Smooth muscle cell (in vitro differentiated cells): Measurements from ENCODE around the gene PRKAG2. TPM values are rescaled to one million over a fixed set of nuclear protein-coding genes. Genes with fewer than 3 reads are reported as not detected.

ENCODE experiments used
- DNase-seq: peaks from one replicate; lab custom pipeline; 2025; ENCODE audit not compliant: unreplicated experiment; lab: John Stamatoyannopoulos, UW
- H2AFZ ChIP-seq: fragments of 200-600 bp; sonication (generic); 2 replicates; pipeline ENCODE4 v1.6.0; 2016; ENCODE audit warnings: antibody characterized with exemption, low read depth, mild to moderate bottlenecking
- H3F3A ChIP-seq: fragments of 200-600 bp; sonication (generic); 2 replicates; pipeline ENCODE4 v1.6.0; 2017; ENCODE audit warnings: antibody characterized with exemption, low read depth
- H3K27ac ChIP-seq: fragments of 200-600 bp; sonication (generic); 2 replicates; pipeline ENCODE4 v1.5.1; 2016; ENCODE audit warnings: low read depth, mild to moderate bottlenecking
- H3K27me3 ChIP-seq: fragments of 200-600 bp; sonication (generic); 2 replicates; pipeline ENCODE4 v1.6.1; 2016; ENCODE audit warnings: low read depth, mild to moderate bottlenecking
- H3K36me3 ChIP-seq: fragments of 200-600 bp; sonication (generic); 2 replicates; pipeline ENCODE4 v1.5.1; 2016; ENCODE audit warnings: low read depth
- H3K4me1 ChIP-seq: fragments of 200-600 bp; sonication (generic); 2 replicates; pipeline ENCODE4 v1.5.1; 2016; ENCODE audit warnings: low read depth
- H3K4me2 ChIP-seq: fragments of 200-600 bp; sonication (generic); 2 replicates; pipeline ENCODE4 v1.6.0; 2016; ENCODE audit warnings: mild to moderate bottlenecking
- H3K4me3 ChIP-seq: fragments of 200-600 bp; sonication (generic); 2 replicates; pipeline ENCODE4 v1.5.1; 2016; ENCODE audit warnings: mild to moderate bottlenecking
- H3K79me2 ChIP-seq: fragments of 200-600 bp; sonication (generic); 2 replicates; pipeline ENCODE4 v1.6.0; 2016; ENCODE audit warnings: low read depth, mild to moderate bottlenecking
- H3K9ac ChIP-seq: fragments of 200-600 bp; sonication (generic); 2 replicates; pipeline ENCODE4 v1.6.0; 2016; ENCODE audit warnings: low read depth
- H3K9me3 ChIP-seq: fragments of 200-600 bp; sonication (generic); replicated peaks from 2 replicates; pipeline ENCODE4 v1.5.1; 2016; ENCODE audit warnings: low read depth
- H4K20me1 ChIP-seq: fragments of 200-600 bp; sonication (generic); 2 replicates; pipeline ENCODE4 v1.6.0; 2016; ENCODE audit warnings: low read depth
- CTCF ChIP-seq: fragments of 200-600 bp; sonication (generic); IDR thresholded peaks from 2 replicates; pipeline ENCODE4 v1.5.1; 2017; ENCODE audit warnings: borderline replicate concordance, mild to moderate bottlenecking, antibody characterized with exemption; ENCODE audit not compliant: insufficient read depth, poor library complexity, severe bottlenecking
- WGBS: methylation state at CpG from one replicate; pipeline ENCODE4 v1.1.7; 2016; ENCODE audit warnings: low lambda C conversion rate; 5-methylcytosine and 5-hydroxymethylcytosine counted together
- polyA plus RNA-seq: library from polyadenylated mRNA; unstranded; fragments of >200 nt; fragmentation: Nextera tagmentation; extraction: Ambion mirVana; gene quantifications from 2 replicates; pipeline ENCODE4 v1.2.1, GENCODE V29; 2016
- total RNA-seq: library from RNA; depleted of rRNA; stranded (reverse); fragments of >200 nt; gene quantifications from 2 replicates; pipeline ENCODE4 v1.2.3, GENCODE V29; 2014

Gene PRKAG2
- total and polyA plus RNA-seq, 2 experiments from 2014 or later: 3.5 to 3.9 TPM

GRCh38 chr7:151852486-151853396, 24.2 kb downstream of the PRKAG2 start:
- Histone ChIP-seq H3F3A (no peaks in the 10 kb centered on the region), H3K9ac (no peak overlapping the region), H3K27me3 (no peaks in the 10 kb centered on the region), H3K4me1 (no peaks in the 10 kb centered on the region), H4K20me1 (no peaks in the 10 kb centered on the region), H3K79me2 (no peaks in the 10 kb centered on the region), H2AFZ (no peak overlapping the region), H3K27ac (no peak overlapping the region), H3K4me3 (no peak overlapping the region), H3K36me3 (no peaks in the 10 kb centered on the region), H3K9me3 (no peaks in the 10 kb centered on the region), H3K4me2 (no peak overlapping the region)
- no peak for DNase-seq
- no peak for TF ChIP-seq CTCF
- 89% methylated on average over 19 of the region's 19 CpGs for WGBS

- H3K4me3 ChIP-seq: no peak overlapping the region
These were observed 25.1 kb downstream of the PRKAG2 start for GRCh38 chr7:151851782-151852181.

DNA sequence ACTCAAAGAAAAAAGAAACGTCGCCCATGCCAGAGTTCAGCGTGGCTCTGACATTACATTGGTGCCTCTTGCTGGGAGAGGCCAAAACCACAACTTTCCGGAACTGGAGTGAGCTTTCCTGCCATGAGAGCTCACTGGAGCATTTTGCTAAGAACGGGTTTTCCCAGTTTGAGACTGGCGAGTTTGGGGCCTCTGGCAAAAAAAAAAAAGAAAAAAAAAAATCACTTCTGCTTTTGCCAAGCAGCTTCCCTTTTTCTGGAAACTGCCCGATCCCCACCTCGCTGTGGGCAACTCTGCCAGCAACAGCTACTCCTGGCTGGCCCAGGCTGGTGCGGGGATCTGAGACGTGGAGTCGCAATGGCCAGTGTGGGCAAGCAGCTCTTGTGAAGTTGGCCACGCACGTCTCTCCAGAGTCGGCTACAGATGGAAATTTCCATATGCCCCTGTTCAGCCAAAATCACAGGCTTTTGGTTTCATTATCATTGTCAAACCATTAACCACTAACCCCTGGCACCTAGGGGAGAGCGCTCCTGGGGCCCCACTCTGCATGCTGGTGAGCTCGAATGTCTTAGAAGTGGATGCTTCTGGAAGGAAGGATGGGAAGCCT, 25.7 kb downstream of the PRKAG2 start:
- H3K4me1 ChIP-seq: no peaks in the 10 kb centered on the region
- no peaks in the 10 kb centered on the region for H3K27me3 ChIP-seq
- H3K4me2 ChIP-seq: no peak overlapping the region
- H3K27ac ChIP-seq: no peak overlapping the region
- no peaks in the 10 kb centered on the region for H4K20me1 ChIP-seq
- no peak for TF ChIP-seq CTCF
- no peaks in the 10 kb centered on the region for H3F3A ChIP-seq
- H3K36me3 ChIP-seq: no peaks in the 10 kb centered on the region
- no peaks in the 10 kb centered on the region for H3K79me2 ChIP-seq
- no peak overlapping the region for H3K9ac ChIP-seq
- H3K4me3 ChIP-seq: no peak overlapping the region
- DNase-seq: no peak
- H3K9me3 ChIP-seq: no peaks in the 10 kb centered on the region
- H2AFZ ChIP-seq: no peak overlapping the region
- WGBS: 75% methylated on average over 16 of the region's 16 CpGs

More at GRCh38 chr7:151851782-151852181, 25.1 kb downstream of the PRKAG2 start:
- Histone ChIP-seq H3K79me2 (no peaks in the 10 kb centered on the region), H3K27ac (no peak overlapping the region), H2AFZ (no peak overlapping the region), H3K36me3 (no peaks in the 10 kb centered on the region), H3K4me2 (no peak overlapping the region), H4K20me1 (no peaks in the 10 kb centered on the region), H3K9ac (no peak overlapping the region), H3K27me3 (no peaks in the 10 kb centered on the region), H3F3A (no peaks in the 10 kb centered on the region), H3K9me3 (no peaks in the 10 kb centered on the region), H3K4me1 (no peaks in the 10 kb centered on the region)
- WGBS: 92% methylated on average over 13 of the region's 13 CpGs
- TF ChIP-seq CTCF: no peak
- no peak for DNase-seq
